ENCODE results near the gene SMG1.

SMG1 gene

DNA sequence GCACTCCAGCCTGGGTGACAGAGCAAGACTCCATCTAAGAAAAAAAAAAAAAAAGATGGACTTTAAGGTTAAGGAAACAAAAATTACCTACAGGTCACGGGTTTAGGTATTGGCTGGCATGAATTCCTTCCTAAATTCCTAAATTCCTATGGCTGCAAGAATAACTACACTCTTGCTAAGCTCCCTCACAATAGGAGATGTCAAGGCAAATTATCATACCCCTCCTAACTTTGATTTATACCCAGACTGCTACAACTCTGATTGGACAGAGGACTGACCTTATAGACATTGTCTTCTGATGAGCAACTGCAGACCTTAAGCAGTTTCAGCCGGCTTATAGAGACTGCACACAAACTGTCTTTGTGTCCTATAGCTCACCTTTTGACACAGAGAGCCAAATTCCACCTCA lies 32.4 kb upstream of the SMG1 start:
- TF ChIP-seq, protein P1, sequence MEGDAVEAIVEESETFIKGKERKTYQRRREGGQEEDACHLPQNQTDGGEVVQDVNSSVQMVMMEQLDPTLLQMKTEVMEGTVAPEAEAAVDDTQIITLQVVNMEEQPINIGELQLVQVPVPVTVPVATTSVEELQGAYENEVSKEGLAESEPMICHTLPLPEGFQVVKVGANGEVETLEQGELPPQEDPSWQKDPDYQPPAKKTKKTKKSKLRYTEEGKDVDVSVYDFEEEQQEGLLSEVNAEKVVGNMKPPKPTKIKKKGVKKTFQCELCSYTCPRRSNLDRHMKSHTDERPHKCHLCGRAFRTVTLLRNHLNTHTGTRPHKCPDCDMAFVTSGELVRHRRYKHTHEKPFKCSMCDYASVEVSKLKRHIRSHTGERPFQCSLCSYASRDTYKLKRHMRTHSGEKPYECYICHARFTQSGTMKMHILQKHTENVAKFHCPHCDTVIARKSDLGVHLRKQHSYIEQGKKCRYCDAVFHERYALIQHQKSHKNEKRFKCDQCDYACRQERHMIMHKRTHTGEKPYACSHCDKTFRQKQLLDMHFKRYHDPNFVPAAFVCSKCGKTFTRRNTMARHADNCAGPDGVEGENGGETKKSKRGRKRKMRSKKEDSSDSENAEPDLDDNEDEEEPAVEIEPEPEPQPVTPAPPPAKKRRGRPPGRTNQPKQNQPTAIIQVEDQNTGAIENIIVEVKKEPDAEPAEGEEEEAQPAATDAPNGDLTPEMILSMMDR (IDR thresholded peaks at IDR 0.05) = no peak

DNA sequence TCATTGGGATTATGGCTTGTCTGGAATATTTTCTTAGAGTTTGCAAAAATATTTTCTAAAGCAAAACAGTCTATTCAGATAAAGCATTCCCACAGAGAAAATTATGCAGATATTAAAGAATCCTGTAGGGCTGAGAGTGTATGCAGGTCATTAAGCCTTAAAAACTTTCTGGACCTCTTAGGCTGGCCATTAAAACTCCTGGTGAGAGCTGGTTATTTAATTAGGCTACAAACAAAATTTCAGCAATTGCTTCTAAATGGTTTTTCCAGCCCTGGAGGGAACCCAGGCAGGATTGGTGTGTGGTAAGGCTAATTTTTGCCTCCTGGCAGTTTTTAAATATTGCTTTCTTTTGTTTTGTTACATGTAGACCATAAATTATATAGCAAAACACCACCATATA lies 27.3 kb upstream of the SMG1 start:
- TF ChIP-seq, protein P1 (IDR thresholded peaks at IDR 0.05) = no peak

DNA sequence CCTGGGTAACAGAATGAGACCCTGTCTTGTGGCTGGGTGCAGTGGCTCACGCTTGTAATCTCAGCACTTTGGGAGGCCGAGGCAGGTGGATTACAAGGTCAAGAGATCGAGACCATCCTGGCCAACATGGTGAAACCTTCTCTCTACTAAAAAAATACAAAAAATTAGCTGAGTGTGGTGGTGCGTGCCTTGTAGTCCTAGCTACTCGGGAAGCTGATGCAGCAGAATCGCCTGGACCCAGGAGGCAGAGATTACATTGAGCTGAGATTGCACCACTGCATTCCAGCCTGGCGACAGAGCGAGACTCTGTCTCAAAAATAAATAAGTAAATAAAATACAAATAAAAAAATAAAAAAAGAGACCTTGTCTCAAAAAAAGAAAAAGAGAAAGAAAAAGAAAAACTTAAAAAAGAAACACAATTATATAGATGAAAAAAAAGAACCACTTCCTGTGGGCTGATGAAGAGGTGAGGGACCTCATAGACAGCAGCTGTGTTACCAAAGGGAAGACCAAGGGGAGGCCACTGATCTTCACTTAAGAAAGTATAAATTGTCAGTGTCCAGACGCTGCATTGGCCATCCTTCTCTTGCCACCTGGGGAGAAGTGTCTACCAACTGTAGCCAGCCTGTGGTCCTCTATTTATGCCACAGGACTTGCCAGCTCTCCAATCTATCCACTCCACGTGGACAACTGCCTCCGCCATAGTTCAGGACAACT lies 24.4 kb upstream of the SMG1 start:
- TF ChIP-seq, protein P1 (IDR thresholded peaks at IDR 0.05) = no peak

DNA sequence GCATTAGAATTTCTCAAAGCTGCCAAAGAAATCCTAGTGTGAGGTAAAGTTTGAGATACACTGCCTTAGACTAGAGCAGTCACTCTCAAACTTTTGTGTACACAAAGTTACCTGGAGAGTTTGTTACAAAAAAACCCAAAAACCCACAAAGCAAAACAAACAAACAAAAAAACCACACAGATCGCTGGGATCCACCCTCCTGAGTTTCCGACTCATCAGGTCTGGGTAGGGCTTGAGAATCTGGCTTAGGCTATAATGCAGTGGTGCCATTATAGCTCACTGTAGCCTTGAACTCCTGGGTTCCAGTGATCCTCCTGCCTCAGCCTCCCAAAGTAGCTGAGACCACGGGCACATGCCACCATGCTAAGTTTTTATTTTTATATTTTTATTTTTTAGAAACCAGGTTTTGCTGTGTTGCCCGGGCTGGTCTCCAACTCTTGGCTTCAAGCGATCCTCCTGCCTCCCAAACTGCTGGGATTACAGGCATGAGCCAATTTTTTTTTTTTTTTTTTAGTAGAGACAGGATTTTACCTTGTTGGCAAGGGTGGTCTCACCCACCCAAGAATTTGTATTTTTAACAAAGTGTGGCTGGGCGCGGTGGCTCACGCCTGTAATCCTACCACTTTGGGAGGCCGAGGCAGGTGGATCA lies 22.3 kb upstream of the SMG1 start:
- TF ChIP-seq, protein P1 (IDR thresholded peaks at IDR 0.05) = no peak

DNA sequence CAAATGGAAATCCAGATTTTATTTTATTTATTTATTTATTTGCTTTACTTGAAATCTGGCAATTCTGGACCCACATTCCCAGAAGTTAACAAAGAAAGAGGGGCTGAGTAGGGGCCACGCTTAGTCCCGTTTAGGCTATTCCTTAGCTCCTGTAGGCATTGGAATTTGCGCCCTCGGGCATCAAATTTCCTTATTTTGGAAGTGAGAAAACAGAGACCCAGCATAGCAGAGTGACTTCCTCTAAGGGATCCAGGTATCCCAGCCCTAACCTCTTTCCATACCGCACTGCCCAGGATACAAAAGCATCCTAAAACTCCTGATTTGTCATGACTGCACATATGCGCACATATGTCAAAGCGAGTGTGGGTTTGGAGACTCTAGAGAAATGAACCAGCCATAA lies 19.0 kb upstream of the SMG1 start:
- TF ChIP-seq, protein P1 (IDR thresholded peaks at IDR 0.05) = no peak

DNA sequence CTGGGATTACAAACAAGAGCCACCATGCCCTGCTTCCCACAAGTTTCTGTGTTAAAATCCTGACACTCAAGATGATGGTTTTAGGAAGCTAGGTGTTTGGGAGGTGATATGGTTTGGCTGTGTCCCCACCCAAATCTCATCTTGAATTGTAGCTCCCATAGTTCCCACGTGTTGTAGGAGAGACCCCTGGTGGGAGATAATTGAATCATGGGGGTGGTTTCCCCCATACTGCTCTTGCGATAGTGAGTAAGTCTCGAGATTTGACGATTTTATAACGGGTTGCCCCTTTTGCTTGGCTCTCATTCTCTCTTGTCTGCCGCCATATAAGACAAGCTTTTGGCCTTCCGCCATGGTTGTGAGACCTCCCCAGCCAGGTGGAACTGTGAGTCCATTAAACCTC lies 17.2 kb upstream of the SMG1 start:
- TF ChIP-seq, protein P1 (IDR thresholded peaks at IDR 0.05) = no peak

DNA sequence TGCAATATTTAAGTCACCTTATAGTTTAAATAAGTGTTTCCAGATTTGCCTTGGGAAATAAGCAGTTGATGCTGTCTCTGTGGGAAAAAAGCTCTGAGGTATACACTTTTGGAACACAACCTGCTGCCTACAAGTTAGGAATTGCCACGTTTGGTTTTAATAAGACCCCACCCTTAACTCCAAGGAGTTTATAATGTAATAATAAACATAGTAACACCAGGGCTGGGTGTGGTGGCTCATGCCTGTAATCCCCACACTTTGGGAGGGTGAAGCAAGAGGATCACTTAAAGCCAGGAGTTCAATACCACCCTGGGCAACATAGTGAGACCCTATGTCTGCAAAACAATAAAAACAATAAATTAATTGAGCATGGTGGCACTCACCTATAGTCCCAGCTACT lies 15.9 kb upstream of the SMG1 start:
- TF ChIP-seq, protein P1 (IDR thresholded peaks at IDR 0.05) = no peak
